HG02970 (cell line): ENCODE data around the gene IL10RB.

ENCODE experiments used
- ATAC-seq: cut with Tn5 transposase; IDR thresholded peaks from one replicate; pipeline ENCODE4 v1.9.1; 2021; ENCODE audit warnings: mild to moderate bottlenecking, moderate library complexity, moderate number of reproducible peaks; ENCODE audit not compliant: unreplicated experiment, low FRiP score

IL10RB gene

DNA sequence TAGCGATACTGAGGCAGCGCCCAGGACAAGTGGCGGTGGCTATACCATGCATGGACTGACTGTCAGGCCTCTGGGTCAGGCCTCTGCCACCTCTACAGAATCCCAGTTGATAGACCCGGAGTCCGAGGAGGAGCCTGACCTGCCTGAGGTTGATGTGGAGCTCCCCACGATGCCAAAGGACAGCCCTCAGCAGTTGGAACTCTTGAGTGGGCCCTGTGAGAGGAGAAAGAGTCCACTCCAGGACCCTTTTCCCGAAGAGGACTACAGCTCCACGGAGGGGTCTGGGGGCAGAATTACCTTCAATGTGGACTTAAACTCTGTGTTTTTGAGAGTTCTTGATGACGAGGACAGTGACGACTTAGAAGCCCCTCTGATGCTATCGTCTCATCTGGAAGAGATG, 3.2 kb upstream of the IL10RB start:
- no peak for ATAC-seq

DNA sequence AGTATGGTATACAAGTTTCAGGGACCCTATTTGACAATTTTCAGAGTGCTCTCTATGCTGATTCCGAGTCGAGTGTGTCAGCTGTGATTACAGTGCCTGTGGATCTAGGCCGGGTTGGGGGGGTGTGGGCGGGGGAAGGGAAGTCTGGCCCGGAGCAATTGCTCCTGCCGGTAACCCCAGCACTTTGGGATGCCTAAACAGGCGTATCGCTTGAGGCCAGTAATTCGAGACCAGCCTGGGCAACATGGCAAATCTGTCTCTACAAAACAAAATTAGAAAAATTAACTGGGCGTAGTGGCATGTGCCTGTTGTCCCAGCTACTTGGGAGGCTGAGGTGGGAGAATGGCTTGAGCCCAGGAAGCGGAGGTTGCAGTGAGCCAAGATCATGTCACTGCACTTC, 1.6 kb upstream of the IL10RB start:
- ATAC-seq: no peak

DNA sequence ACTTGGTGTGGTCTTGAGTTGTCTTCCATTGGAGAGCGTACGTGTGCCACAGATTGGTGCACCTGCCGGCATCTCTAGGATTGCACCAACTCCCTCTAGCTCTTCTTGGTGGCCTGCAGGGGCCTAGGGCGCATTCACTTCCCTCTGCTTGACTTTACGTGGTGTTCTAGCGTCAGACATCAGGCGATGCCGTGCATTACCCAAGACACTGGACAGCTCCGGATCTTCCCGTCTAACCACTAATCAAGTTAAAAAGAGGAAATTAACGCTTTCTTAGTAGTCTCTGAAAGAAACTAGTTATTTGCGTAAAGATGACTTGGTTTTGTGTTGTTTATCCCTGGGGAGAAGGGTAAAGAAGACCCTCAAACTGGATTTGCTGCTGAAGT, 510 bp upstream of the IL10RB start:
- no peak for ATAC-seq

- ATAC-seq: no peak
Measured at GRCh38 chr21:33266789-33267135, 595 bp downstream of the IL10RB start.

DNA sequence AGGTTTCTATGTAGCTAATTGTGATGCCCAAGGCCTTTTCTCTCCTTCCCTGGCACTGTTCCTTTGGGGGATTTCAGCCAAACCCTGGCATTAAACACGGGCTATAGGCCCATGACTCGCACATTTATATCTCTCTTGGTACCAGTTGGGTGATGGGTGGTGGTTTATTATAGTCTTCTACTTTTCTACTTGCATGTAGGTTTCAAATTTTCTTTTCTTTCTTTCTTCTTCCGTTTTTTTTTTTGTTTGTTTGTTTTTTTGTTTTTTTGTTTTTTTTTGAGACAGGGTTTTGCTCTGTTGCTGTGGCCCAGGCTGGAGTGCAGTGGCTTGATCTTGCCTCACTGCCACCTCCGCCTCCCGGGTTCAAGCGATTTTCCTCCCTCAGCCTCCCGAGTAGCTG, 1.1 kb downstream of the IL10RB start:
- no peak for ATAC-seq

DNA sequence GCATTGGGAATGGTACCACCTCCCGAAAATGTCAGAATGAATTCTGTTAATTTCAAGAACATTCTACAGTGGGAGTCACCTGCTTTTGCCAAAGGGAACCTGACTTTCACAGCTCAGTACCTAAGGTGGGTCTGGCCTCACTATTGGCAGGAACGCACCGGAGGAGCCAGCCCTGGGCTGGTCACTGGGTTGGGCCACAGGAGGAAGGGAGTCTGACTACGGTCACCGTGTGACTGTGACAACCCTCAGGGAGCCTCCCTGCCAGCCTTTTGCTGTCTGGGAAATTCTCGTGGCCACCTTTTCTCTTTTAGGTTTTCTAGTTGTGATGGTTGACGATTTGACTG, 2.2 kb downstream of the IL10RB start:
- peak; percentile 4 for ATAC-seq

GRCh38 chr21:33268737-33269441, 2.7 kb downstream of the IL10RB start:
- ATAC-seq: peak; percentile 66

DNA sequence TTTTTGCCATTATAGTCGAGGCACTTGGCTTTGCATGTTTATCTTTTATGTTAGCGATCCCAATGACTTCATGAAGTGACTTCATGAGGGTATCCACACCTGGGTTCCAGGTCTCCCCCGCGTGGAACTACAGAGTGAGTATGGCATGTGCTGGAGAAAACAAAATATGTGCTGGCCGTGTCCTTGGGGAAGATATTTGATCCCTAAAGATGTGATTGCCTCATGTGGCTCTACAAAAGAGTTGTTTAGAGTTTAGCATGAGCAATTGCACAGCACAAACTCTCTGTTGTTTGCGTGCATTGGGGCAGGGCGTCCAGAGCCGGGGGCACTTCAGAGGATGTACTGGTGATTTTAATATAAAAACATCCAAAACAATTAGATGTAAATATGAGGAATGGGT, 4.8 kb downstream of the IL10RB start:
- no peak for ATAC-seq

- no peak for ATAC-seq
Measured at GRCh38 chr21:33273044-33273443, 6.9 kb downstream of the IL10RB start.

DNA sequence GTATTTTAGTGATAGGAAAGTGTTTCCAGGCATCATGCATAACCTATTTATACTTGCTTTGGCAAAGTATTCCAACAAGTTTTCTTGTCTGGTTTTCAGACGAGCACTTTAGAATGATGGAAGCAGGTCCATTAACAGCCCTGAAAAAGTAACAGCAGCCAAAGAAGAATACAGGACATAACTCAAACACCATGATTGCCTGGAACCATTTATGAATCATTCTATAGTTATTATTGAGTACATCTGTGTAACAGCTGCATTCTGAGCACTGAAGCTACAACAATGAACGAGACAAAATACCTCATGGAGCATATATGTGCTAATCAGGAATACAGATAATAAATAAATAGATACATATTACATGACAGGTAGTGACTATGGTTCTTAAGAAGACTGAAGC, 12.6 kb downstream of the IL10RB start:
- ATAC-seq: no peak

DNA sequence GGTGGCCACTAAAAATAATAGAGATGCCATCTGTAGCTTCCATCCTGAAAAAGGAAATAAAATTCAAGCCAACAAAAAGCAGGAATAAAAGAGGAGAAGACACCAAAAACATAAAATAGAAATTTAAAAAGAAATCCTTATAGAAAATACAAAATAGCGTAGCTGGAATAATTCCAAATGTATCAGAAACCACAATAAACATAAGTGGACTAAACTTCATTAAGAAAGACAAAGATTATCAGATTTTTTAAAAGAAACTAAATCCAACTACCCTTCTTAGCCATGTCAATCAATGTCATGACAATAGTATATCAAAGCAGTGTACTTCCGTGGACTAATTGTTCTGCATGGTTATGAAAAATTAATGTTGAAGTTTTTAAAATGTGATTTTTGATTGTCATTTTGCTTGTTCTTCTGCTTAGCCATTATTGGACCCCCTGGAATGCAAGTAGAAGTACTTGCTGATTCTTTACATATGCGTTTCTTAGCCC, 13.2 kb downstream of the IL10RB start:
- ATAC-seq: no peak

DNA sequence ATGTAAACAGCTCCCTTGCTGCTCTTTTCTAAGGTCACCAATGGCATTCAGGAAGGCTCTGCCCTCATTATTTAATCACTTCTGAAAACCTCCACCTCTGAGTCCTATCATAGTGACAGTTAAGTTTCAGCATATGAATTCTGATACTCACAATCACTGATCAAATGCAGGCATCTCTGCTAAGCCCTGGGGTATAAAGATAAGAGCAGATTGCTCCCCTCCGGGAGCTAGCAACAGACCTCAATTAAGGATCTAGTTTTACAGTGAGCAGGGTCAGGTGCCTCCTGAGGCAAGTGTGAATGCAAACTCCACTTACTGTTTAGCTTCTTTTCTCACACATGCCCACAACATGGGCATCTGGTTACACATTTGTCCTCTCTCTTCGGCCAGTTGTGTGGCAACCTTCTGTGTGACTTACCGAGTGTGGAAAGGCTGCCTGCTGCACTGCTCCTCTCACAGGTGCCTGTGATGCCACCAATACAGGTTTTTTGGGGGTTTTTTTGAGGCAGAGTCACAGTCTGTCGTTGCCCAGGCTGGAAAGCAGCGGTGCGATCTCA, 15.0 kb downstream of the IL10RB start:
- no peak for ATAC-seq

DNA sequence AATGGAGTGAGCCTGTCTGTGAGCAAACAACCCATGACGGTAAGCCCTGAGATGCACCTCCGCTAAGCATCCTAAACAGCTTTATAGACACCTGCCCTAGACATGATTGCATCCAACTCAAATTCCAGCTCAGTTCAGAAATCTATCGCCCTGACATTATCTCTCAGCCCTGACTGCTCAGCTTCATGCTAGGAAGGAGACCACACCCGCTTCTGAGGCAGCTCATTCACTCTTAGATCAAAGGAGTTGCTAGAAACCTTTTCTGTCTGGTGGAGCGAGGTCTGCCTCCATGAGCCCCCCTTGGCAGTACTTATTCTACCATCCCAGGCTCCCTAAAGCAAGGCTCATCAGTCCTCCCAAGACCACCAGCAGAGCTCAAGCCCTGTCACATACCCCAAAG, 17.0 kb downstream of the IL10RB start:
- ATAC-seq: no peak

DNA sequence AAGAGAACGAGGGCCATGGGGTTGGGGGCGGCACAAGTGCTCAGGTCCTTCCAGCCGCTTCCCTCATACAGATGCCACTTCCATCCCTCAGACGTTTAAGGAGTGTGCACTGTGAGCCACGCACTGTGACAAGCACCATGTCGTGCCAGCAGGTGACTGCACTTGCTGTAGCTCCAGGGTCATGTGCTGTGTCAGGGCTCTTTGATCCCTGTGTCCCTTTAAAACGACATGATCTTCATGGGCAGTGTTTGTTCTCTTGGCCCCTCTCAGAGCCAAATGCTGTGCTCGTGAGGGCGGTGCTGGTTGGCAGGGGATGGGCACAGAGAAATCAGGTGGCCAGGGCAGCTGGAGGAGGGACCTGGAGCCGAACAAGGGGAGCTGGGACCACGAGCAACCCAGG, 19.9 kb downstream of the IL10RB start:
- no peak for ATAC-seq

GRCh38 chr21:33286600-33287456, 20.7 kb downstream of the IL10RB start:
- ATAC-seq: no peak

- no peak for ATAC-seq
Measured at GRCh38 chr21:33289199-33289819, 23.1 kb downstream of the IL10RB start.

- no peak for ATAC-seq
Measured at GRCh38 chr21:33290441-33290840, 24.3 kb downstream of the IL10RB start.

DNA sequence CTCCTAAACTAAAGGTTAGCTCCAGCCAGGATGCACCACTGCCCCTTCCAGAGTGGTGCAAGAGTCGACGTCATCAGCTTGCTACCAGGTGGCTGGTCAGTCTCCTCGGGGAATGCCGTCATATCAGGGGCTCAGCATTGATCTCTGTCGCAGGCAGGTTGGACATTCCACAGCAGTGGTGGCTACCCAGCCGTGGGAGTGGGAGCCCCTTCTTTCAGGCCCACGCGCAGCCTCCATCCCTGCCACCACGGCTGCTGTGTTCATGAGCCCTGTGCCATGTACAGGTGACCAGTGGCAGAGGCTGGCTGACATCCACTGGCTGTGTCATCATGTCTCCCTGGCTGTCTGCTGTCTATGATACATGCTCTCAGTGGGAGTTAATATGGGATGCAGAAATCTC, 25.5 kb downstream of the IL10RB start:
- no peak for ATAC-seq

DNA sequence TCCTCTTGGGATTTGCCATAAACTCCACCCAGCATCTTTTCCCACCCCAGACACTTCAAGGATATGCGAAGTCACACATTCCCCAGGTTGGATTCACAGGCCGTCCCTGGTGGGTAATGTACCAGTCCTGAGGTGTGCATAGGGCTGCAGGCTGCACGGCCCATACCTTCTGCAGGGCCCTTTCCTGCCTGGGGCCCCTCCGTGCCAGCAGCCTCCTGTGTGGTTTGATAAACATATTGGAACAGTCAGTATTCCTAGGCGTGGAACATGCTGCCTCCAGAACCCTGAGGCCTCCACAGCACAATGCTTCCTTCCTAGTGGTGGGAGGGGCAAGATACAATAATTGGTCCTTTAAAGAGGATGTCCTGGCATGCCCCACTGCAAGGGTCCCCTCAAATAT, 26.6 kb downstream of the IL10RB start:
- no peak for ATAC-seq

GRCh38 chr21:33293136-33293535, 27.0 kb downstream of the IL10RB start:
- ATAC-seq: no peak

DNA sequence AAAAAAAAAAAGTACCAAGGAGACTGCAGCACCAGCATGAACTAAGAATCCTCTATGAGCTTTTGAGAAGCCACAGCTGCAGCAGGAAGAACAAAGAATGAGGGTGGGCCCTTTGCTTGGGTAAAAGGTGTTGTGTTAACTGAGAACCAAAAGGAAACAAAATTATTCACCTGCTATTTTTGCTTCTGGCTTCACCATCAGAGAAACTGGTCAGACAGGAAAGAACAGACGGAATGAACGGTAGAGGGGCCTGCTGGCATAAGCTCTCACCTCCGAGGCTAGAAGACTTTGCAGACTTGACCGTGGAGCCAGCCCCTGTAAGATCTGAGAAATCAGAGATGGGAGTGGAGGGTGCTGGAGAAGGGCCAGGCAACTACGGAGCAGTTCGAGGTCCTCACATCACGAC, 27.6 kb downstream of the IL10RB start:
- no peak for ATAC-seq
